PC-9 (cell line): Measurements from ENCODE around the gene RGS19.

Experiments used
- EZH2 ChIP-seq: fragments of 200-600 bp; sonication (generic); IDR thresholded peaks from 2 replicates; pipeline ENCODE4 v1.8.0; 2017; ENCODE audit warnings: antibody characterized with exemption, low read depth
- TF ChIP-seq, protein P1 (sequence below): fragments of 200-600 bp; sonication (generic); conservative IDR thresholded peaks from 2 replicates; pipeline ENCODE4 v1.6.1; 2017; ENCODE audit warnings: mixed run types, antibody characterized with exemption, mild to moderate bottlenecking, moderate library complexity

DNA sequence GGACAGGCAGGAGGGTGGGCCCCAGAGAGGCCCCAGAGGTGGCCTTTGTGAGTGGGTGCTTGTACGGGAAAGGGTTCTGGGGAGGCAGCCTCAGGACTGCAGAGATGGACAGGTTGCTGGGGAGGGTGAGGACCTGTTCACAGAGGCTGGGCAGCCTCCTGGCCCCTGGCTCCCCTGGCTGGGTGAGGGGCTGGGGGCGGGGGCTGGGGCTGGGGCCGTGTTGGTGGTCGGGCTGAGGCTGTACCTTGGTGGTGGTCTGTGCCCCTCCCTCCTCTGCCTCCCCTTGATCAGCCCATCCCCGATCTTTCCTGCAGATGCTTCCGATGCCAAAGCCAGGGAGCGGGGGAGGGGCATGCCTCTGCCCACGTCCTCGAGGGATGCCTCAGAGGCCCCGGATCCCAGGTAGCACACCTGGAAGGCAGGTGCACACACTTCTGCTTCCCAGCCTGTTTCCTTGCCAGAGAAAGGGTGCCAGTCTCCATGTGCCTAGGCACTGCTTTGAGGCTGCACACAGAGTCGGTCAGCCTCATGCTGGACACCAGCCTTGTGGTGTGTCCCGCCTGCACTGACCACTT, 11.5 kb downstream of the RGS19 start:
- TF ChIP-seq, protein P1, sequence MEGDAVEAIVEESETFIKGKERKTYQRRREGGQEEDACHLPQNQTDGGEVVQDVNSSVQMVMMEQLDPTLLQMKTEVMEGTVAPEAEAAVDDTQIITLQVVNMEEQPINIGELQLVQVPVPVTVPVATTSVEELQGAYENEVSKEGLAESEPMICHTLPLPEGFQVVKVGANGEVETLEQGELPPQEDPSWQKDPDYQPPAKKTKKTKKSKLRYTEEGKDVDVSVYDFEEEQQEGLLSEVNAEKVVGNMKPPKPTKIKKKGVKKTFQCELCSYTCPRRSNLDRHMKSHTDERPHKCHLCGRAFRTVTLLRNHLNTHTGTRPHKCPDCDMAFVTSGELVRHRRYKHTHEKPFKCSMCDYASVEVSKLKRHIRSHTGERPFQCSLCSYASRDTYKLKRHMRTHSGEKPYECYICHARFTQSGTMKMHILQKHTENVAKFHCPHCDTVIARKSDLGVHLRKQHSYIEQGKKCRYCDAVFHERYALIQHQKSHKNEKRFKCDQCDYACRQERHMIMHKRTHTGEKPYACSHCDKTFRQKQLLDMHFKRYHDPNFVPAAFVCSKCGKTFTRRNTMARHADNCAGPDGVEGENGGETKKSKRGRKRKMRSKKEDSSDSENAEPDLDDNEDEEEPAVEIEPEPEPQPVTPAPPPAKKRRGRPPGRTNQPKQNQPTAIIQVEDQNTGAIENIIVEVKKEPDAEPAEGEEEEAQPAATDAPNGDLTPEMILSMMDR: no peak
- no peak for TF ChIP-seq EZH2
